SU-DHL-6 (cell line): ENCODE measurements around the gene SIGLEC8.

Experiments used
- CTCF ChIP-seq: fragments of 200-600 bp; sonication (generic); IDR thresholded peaks from one replicate; pipeline ENCODE4 v1.5.1; 2017; ENCODE audit warnings: antibody characterized with exemption, mild to moderate bottlenecking, low read length, moderate library complexity; ENCODE audit not compliant: insufficient read depth, poor library complexity, severe bottlenecking
- EZH2phosphoT487 ChIP-seq: fragments of 200-600 bp; sonication (generic), shearing (Covaris generic); conservative IDR thresholded peaks from 2 replicates; pipeline ENCODE4 v1.6.1; 2018; ENCODE audit warnings: mild to moderate bottlenecking, antibody characterized with exemption, low read length, moderate library complexity, mixed read lengths

DNA sequence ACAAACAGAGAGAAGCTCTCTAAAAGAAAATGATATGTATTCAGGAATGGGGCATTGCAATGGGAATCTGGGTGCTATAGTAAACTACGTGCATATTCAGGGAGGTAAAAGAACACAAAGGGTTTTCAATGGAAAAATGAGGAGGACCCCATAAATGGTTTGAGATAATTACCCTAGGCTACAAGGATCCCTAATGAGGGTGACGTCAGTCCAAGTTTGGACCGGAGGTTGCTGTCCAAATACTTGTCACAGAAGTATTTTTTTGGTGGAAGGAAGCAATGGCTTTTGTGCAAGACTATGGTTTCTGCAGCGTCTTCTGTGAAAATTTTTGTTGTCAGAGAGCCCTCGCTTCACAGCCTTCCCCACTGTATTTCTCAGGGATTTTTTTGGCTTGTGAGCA is 19.1 kb upstream of the SIGLEC8 start:
- no peak for TF ChIP-seq CTCF
- no peak for TF ChIP-seq EZH2phosphoT487
